GM11168 (cell line): ENCODE data around the gene TCF7L2.

Experiments
- in situ Hi-C: fragments of 300-500 bp; cut with MboI; formaldehyde crosslinking; loops from one replicate; pipeline ENCODE4 v1.12.0; 2022; ENCODE audit warnings: low sequenced_read_pairs; ENCODE audit not compliant: unreplicated experiment

TCF7L2 gene

GRCh38 chr10:113019692-113020474 lies 69.8 kb downstream of the TCF7L2 start:
- in situ Hi-C loops: no loop called here

- in situ Hi-C loops: no loop called here
These were observed 70.4 kb downstream of the TCF7L2 start for GRCh38 chr10:113020475-113020753.

GRCh38 chr10:113020838-113021237 lies 70.8 kb downstream of the TCF7L2 start:
- in situ Hi-C loops: no loop called here

- in situ Hi-C loops: no loop called here
These were observed 71.4 kb downstream of the TCF7L2 start for GRCh38 chr10:113021268-113022040.

GRCh38 chr10:113022265-113022664 lies 72.2 kb downstream of the TCF7L2 start:
- in situ Hi-C loops: no loop called here

- in situ Hi-C loops: no loop called here
These were observed 73.0 kb downstream of the TCF7L2 start for GRCh38 chr10:113023017-113023416.

- in situ Hi-C loops: no loop called here
These were observed 74.9 kb downstream of the TCF7L2 start for GRCh38 chr10:113024930-113025329.

- in situ Hi-C loops: no loop called here
These were observed 75.4 kb downstream of the TCF7L2 start for GRCh38 chr10:113025487-113025886.

GRCh38 chr10:113026679-113027078 lies 76.6 kb downstream of the TCF7L2 start:
- in situ Hi-C loops: no loop called here

- in situ Hi-C loops: no loop called here
These were observed 77.2 kb downstream of the TCF7L2 start for GRCh38 chr10:113027230-113027573.

GRCh38 chr10:113027574-113028455 lies 77.8 kb downstream of the TCF7L2 start:
- in situ Hi-C loops: no loop called here

- in situ Hi-C loops: no loop called here
These were observed 78.7 kb downstream of the TCF7L2 start for GRCh38 chr10:113028456-113029440.

- in situ Hi-C loops: no loop called here
These were observed 80.4 kb downstream of the TCF7L2 start for GRCh38 chr10:113030453-113030852.

GRCh38 chr10:113031147-113031546 lies 81.1 kb downstream of the TCF7L2 start:
- in situ Hi-C loops: no loop called here

GRCh38 chr10:113033991-113034390 lies 83.9 kb downstream of the TCF7L2 start:
- in situ Hi-C loops: no loop called here

- in situ Hi-C loops: no loop called here
These were observed 85.8 kb downstream of the TCF7L2 start for GRCh38 chr10:113035732-113036312.

GRCh38 chr10:113036619-113037018 lies 86.6 kb downstream of the TCF7L2 start:
- in situ Hi-C loops: no loop called here

GRCh38 chr10:113037218-113037617 lies 87.2 kb downstream of the TCF7L2 start:
- in situ Hi-C loops: no loop called here

GRCh38 chr10:113038183-113038582 lies 88.1 kb downstream of the TCF7L2 start:
- in situ Hi-C loops: no loop called here
